NCI-H2196 (cell line): ENCODE results near the gene TMEM8B.

Experiments
- DNase-seq: peaks from one replicate; lab custom pipeline; 2025; ENCODE audit not compliant: unreplicated experiment; lab: John Stamatoyannopoulos, UW

TMEM8B gene

DNA sequence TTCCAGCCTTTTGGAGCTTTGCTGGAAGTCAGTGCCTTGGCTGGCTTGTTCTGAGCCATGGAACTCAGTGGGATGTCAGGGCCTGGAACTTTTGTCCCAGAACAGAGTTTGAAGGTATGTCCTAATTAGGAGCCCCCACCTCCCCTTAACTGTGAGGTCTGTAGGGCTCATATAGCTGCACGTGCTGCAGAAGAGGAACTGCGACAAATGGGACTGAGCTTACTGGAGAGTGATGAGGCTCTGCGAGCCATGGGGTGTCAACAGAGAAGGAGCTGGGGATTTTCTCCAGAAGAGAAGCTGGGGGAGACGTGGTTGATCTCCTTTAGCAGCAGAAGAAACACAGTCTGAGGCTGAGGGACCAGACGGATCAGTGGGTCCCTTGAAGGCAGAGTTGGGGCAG lies 10.9 kb downstream of the TMEM8B start:
- no peak for DNase-seq

DNA sequence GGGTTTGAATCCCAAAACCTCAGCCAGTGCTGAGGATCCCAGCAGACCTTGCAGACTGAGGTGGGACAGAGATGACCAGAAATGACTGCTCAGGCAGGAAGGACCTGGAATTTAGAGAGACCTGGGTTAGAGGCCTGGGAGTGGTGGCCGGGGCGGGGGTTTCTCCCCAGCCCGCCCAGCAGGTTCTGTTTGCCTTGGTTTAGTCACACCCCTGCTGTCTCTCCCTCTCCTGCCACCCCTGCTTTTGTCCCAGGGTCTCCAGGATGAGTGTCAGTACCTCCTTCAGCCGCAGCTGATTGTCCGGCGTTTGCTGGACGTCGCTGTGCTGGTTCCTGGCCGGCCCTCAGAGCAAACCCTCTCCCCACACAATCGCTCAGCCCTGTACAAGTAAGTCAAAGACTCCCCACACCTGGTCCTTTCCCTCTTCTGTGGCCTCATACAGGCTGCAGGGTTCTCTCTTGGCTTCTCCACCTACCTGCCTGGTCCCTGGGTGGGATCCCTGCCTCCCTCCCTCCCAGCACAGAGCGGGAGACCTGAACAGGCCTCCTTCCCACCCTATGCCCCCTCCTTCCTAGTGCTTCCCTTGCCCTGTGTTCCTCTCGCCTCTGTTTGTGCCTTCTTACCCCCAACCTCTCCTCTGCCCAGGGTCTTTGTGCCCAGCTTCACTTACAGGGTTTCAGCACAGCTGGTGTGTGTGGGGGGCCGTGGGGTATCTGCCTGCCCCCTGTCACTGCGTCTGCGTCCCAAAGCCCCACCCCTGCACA lies 12.0 kb downstream of the TMEM8B start:
- DNase-seq, result no peak

DNA sequence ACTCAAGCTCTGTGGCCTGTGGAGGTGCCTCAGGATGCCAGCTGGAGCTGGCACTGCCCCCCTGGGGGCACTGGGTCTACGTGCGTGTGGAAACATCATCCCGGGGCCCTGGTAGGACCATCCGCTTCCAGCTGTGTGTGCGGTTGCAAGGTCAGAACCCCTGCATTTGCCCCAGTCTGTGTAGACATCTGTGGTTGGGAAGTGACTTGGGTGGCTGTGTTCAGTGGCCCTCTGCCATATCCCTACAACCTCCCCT lies 12.5 kb downstream of the TMEM8B start:
- DNase-seq, result no peak

DNA sequence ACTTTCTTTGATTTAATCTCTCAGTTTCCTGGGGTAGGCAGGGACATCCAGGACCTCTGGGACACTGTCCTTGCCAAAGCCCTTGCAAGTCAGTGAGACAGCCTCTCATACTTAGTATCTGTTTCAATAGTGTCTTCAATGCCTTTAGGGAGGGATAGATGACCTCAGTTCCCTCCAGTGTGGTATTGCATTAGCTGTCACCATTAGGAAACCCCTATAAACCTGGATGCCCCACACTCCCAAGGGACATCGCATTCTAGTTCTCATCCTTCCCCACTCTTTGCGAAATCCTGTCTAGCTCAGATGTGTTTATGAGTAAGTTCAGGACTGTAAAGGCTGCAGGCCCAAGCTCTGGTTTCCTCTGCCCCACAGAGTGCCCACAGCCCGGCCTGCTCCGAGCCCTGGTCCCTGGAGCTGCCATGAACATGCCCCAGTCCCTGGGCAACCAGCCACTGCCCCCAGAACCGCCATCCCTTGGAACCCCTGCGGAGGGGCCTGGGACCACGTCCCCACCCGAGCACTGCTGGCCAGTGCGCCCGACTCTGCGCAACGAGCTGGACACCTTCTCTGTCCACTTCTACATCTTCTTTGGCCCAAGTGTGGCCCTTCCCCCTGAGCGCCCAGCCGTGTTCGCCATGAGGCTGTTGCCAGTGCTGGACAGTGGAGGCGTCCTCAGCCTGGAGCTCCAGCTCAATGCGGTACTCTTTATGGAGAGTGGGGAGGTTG lies 13.2 kb downstream of the TMEM8B start:
- DNase-seq, result no peak

DNA sequence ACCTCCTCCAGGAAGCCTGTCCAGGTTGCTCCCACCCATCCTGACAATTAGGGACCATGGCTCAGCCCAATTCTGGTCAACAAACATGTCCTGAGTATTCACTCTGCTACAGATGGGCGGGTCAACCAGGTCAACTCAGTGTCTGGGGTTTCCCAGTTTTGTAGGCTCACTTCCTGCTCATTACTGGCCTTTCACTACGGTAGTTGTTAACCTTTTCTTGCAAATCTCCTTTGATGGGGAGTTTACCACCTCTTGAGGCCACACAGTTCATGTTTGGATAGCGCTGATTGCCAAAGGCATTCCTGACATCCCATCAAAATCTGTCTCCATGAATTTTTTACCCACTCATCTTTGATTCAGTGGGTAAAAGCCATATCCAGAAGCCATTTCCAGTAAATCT lies 13.8 kb downstream of the TMEM8B start:
- no peak for DNase-seq

DNA sequence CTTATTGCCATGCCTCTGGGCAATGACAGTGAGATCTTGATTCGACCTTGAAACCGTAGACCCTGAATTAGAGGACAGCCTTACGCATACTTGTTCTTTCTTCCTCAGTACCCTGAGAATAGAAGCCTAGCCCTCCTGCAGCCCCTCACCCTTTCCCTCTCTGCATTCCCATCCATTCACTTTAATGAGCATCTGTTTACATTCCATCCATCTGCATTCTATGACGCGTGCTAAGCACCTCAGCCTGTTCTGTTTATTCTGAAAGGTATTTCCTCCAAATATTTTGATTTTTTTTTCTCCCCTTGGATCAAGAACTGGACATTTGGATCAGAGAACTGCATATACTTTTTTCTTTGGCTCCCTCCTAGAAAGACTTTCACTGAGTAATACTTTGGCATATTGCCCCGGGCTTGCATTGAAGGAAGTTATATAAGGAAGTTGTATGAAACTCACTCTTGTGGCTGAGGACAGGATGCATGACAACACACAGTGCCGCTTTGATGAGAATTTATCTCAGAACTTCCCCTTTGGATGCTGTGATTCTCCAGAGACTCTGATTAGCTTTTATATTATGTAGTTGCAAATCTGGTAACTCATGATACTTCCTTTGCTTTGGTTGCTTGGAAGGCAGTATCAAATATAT lies 15.7 kb downstream of the TMEM8B start:
- DNase-seq, result peak; percentile 37

DNA sequence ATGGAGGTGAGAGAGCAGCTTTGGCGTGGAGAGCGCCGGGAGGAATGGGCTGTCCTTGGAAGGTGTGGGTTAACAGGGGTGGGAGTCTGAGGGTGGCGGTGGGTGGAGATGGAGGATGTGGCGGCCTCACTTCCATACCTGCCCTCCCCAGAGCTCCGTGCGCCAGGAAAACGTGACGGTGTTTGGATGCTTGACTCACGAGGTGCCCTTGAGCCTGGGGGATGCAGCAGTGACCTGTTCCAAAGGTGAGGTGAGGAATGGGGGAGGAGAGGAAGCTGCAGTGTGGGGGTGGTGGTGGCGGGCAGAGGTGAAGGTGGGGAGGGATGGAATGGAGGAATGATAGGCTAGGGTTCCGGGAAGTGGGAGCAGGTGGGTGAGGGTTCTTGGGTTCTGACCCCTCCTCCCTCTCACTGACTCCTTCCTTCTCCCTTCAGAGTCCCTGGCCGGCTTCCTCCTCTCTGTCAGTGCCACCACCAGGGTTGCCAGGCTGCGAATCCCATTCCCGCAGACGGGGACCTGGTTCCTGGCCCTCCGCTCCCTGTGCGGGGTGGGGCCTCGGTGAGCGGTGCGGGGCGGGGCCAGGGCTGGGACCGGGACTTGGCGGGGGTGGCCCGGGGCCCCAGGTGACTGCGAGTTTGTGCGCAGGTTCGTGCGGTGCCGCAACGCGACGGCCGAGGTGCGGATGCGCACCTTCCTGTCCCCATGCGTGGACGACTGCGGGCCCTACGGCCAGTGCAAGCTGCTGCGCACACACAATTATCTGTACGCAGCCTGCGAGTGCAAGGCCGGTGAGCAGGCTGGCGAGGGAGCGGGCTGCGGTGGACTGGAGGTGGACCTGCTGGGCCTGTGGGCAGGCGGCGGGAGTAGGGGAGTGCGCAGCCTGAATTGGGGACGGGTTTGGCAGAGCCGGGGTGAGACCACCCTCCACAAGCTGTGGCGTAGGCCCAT lies 17.1 kb downstream of the TMEM8B start:
- no peak for DNase-seq

DNA sequence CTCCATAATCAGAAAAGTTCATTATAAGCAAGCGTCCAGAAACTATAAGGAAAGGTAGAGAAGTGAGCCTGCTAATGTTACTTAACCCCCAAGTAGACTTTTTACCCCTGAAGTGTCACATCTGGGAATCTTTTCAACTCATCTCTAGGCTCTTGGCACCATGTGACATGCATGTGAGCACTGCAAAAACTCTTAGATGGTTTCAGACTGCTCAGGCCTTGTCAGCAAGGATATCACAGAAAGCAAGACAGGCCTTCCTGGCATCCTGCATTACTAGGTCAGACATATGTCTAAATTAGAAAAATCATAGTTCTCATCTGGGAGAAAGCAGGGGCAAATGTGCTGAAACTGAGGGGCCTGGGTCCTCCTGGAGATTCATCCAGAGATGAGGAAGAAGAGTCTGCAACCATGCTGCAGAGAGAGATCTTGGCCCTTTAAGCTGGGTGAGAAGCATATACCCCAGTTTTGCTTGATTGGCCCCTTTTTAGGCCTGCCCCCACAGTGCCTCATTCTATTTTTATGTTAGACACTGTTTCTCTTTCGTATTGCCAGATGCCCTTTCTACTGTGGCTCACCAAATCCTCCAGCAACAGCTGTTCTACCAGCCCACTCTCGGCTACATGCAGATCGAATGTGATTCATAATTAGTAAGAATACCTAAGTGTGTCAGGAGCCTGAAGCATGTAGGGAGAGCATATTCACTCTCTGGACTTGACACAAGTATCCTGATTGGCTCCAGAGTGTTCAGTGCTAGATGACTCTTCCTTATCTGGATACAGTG lies 19.0 kb downstream of the TMEM8B start:
- no peak for DNase-seq

DNA sequence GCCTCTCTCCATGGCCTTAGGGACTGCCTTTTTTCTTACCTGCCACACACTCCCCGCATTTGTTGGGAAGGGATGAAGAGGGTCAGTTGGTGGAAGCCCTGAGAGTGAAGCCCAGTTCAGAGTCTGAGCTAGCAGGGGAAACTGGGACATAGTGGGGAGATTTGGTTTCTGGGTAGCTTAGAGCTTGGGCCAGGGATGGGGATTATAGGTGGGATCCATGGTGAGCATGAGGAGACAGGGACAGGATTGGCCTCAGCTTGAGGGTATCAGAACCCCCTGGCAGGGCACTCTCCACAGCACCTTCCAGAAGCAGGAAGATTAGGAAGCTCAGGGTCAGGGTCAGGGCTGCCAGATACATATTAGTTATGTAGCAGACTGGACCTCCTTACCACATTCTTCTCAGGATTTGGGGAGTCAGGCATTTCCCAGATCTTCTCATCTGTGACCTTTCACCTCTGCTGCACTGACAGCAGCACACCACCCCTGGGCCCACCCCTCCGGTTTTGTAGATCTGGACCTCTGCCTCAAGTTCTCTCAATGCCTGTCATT lies 23.3 kb downstream of the TMEM8B start:
- DNase-seq, result no peak

DNA sequence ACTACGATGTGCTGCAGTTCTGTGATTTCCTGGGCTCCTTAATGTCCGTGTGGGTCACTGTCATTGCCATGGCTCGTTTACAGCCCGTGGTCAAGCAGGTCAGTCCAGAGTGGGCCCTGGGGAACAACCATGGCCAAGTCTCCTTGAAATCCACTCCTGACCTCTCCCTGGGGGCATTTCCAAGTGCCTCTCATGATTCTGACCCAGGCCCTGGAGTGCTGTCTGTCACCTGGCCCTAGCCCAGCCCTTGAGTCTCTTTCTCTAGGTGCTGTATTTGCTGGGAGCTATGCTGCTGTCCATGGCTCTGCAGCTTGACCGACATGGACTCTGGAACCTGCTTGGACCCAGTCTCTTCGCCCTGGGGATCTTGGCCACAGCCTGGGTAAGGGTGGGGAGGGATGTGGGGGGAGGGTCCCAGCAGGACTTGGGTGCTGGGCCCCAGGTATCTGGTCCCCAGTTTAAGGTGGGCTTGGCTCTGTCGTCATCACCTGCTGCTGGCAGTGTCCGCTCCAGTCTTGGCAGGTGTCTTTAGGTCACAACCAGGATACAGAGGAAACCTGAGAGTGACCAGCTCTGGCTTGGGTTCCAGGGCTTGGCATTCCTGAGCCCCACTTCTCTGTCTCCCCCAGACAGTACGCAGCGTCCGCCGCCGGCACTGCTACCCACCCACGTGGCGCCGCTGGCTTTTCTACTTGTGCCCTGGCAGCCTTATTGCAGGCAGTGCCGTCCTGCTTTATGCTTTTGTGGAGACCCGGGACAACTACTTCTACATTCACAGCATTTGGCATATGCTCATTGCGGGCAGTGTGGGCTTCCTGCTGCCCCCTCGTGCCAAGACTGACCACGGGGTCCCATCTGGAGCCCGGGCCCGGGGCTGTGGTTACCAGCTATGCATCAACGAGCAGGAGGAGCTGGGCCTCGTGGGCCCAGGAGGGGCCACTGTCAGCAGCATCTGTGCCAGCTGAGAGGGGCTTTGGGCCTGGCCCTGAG lies 24.1 kb downstream of the TMEM8B start:
- no peak for DNase-seq

DNA sequence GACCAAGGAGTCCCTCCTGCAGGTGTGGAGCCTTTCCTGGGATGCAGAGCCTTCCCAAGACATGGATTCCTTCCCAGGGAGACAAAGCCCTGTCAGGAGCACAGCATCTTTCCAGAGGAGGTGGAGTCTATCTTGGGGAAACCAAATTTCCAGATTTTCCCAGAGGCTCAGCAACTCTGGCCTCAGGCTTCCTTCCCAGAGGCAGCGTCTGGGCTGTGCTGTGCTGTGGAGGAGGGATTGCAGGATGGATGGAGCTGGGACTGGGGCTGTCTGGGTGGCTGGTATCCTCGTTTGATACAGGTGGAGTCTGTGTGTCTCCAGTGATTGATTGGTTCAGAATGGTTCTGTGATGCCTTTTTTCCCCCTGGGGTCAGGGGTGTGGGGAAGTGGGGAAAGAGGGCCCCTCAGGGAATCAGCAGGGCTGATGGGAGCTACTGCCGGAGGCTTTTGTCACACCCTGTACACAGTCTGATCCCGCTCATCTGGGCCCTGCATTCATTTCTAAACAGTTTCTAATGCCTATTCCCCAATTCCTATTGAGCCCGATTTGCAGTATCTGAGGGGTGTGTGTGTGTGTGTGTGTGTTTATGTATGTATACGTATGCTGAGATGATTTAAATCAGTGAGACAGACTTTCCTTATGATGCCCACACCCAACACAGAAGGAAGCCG lies 25.2 kb downstream of the TMEM8B start:
- no peak for DNase-seq

DNA sequence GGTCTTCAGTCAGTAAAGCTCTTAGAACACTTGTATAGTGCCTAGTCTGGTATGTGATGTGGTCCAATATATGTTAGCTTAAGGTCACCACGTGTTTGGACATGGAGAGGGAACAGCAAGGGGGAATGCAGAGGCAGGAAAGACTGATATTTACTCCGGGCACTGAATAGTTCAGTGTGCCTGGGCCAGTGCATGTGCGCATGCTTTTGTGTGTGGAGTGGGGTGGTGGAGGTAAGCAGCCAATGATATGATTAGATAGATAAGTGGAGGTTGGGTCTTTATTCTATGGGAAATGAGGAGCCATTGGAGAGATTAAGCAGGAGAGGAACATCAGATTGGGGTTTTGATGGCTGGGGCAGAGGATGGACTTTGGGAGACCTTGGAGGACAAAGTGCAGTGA lies 27.2 kb downstream of the TMEM8B start:
- DNase-seq, result no peak

DNA sequence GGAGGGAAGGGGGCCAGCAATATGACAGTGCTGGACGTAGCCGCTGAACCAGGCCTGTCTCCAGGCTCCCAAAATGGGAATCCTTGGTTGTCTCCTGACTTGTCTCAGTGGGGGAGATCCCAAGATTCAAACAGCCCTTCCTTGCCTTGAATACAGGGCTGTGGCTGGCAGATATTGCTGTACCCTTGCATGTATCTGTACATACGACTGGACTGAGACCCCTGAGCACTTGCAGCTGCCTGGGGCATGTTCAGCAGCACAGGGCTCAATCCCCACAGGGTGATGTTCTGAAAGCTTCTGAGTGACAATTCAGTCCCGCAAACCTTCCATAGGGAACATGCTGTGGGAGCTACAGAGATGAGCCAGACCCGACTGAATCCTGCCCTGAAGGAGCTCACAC lies 27.9 kb downstream of the TMEM8B start:
- no peak for DNase-seq

DNA sequence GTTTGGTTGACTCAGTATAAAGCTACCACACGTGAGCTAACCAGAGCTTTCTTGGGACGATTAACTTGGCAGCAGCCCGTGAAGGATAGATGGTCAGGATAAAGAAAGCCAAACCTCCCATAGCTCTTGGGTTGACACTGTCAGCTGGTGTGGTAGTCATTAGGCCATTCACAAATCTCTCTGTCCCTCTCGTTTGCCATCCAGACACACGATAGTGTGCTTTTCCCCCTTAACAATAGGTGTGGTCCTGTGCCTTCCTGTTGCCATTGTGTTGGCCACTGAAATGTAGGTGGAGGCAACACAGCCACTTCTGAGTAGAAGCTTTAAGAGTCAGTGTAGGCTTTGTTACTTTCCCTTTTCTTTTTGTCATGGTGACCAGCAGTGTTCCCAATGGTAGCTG lies 29.4 kb downstream of the TMEM8B start:
- DNase-seq, result no peak

DNA sequence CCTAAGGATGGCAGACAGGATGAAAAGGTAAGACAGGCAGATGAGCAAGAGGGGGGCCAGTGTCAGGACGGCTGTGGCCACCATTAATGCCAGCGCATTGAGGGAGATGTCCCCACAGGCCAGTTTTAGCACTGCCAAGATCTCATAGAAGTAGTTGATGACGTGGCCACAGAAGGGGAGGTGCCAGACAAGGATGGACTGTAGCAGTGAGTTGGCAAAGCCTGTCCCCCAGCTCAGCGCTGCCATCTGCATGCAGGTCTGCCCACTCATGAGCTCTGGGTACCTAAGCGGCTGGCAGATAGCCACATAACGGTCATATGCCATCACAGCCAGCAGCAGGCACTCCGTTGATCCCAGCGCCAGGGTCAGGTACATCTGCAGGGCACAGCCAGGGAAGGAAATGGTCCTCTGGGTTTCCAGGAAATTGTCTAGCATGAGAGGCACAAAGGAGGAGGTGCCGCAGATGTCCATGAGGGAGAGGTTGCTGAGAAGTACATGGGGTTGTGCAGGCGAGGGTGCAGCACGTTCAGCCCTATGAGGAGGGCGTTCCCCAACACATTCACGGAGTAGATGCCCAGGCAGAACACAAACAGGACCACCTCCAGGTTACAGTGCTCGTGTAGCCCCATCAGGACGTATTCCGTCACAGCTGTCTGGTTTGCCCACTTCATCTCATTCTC lies 30.4 kb downstream of the TMEM8B start:
- peak; percentile 13 for DNase-seq

DNA sequence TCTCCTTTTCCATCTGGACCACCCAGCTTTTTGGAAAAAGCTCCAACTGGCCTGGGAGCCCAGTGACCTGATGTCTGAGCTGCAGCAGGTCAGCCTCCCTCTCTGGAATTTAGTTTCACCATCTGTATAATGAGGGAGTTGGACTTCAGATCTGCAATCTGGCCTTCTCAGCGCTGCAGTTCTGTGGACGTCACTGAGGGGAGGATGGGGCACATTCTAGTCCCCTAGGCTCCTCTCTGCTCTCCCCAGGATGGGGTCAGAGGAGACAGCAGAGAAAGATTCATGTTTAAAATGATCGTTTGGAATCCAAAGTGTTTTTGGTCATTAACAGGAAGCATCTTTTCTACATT lies 30.9 kb downstream of the TMEM8B start:
- no peak for DNase-seq

DNA sequence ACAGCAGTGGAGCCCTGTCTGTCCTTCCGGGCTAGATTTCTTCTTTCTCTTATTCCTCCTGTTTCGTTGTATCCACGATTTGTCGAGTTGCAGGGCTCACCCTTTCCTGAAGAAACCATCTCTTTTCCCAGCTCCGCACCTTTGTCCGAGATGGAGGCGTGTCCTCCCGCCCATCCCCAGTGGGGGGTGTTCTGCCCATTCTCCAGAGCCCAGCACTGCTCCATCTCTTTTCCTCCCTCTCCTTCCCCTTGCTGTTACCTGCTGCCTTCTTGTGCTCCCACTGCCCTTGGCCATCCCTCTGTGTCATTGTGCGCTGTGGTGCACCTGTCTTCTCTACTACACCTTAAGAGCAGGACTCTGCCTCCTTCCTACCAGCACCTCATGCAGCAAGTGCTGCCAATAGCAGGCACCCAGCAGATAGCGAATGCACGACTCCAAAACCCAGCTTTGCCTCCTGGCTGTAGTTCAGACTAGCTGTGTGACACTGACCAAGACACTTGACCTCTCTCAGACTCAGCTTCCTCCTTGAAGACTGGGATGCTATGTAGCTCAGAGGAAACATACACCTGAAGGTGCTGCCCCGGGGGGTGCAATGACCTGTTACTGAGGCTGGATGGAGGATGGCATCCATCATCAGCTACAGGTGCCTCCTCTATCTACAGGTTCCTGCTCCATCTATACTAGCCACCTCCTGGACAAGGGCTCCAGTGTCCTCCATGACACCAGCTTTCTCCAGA lies 32.3 kb downstream of the TMEM8B start:
- DNase-seq, result no peak
